ENCODE results near the gene CER1. TPM values are rescaled to one million over a fixed set of nuclear protein-coding genes. Genes with fewer than 3 reads are reported as not detected.

CER1 gene
- total and polyA plus RNA-seq, 2 of the 8 experiments (the other 6 are each of a cell fraction or from before 2014, with no cell fraction given): 0.26 to 3.4 TPM

DNA sequence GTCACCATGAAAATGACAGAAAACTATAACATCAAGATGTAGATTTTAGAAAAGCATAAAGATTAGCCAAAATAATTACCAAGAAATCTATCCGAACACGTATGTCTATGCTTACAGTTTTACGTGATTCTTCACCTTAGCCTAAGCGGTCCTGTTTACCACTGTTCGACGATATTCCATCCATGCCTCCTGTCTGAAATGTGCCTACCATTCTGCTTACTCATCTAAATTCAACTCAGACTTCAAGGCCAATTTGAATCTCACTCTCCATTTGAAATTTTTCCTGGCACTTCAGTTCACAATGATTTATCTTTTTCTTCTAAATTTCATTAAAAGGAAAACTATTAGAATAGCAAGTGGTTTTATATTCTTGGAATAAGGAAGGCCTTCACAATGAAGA lies 44.7 kb downstream of the CER1 start (continued):
- TF ChIP-seq HDAC2 (IDR thresholded peaks at IDR 0.05; ENCODE audit: borderline replicate concordance in 1 of 2, low read depth in 2 of 2, low read length in 2 of 2): no peak
- TF ChIP-seq PHF8 (conservative IDR thresholded peaks at IDR 0.05; ENCODE audit: low read depth, low read length): no peak
- no peak for TF ChIP-seq EZH2 (IDR thresholded peaks at IDR 0.05; ENCODE audit: low read depth, low read length, severe bottlenecking)
- no peak for TF ChIP-seq POU5F1 (IDR thresholded peaks at IDR 0.05; ENCODE audit: low read depth, low read length)
